PC-9 (cell line): ENCODE results near the gene TMPRSS4. TPM values are rescaled to one million over a fixed set of nuclear protein-coding genes. Genes with fewer than 3 reads are reported as not detected.
A peak's percentile ranks its signal among the peaks of the same experiment; 100 is the strongest.

ENCODE experiments used
- Bru-seq: library from RNA; stranded (reverse); fragments of 400-500 nt; gene quantifications from one replicate; lab custom pipeline; 2021; lab: Mats Ljungman, UMichigan
- BruChase-seq, 2 experiments: library from RNA; stranded (reverse); fragments of 400-500 nt; gene quantifications; one replicate each; lab custom pipeline; 2021; lab: Mats Ljungman, UMichigan
- BruUV-seq: library from RNA; stranded (reverse); fragments of 400-500 nt; replicated peaks from 2 replicates; lab custom pipeline; 2021; lab: Mats Ljungman, UMichigan
- CTCF ChIA-PET: fragments of 300-600 bp; sonication (Branson Sonifier 250); formaldehyde crosslinking; loops from one replicate; lab custom pipeline; 2022; ENCODE audit warnings: antibody characterized with exemption; lab: Charles Lee
- POLR2A ChIA-PET: fragments of 300-600 bp; sonication (Branson Sonifier 250); formaldehyde crosslinking; loops from one replicate; lab custom pipeline; 2022; ENCODE audit warnings: antibody characterized with exemption; ENCODE audit not compliant: unreplicated experiment; lab: Charles Lee
- DNase-seq, 2 experiments: peaks; one replicate each; pipeline versions ENCODE4 v3.0.0 to v3.0.0-alpha.2; 2015 to 2022; ENCODE audit warnings: mixed read lengths in 1 of 2
- H2AFZ ChIP-seq: fragments of 200-600 bp; sonication (generic); 2 replicates; pipeline ENCODE4 v1.8.1; 2017; ENCODE audit warnings: antibody characterized with exemption
- H3F3A ChIP-seq: fragments of 200-600 bp; sonication (generic); 2 replicates; pipeline ENCODE4 v1.8.1; 2017; ENCODE audit warnings: antibody characterized with exemption, mild to moderate bottlenecking, low read depth; ENCODE audit not compliant: insufficient read depth
- H3K27ac ChIP-seq: fragments of 200-600 bp; sonication (generic); 2 replicates; pipeline ENCODE4 v1.6.1; 2016; ENCODE audit warnings: mixed run types
- H3K27me3 ChIP-seq: fragments of 200-600 bp; sonication (generic); 2 replicates; pipeline ENCODE4 v1.6.1; 2016; ENCODE audit warnings: low read depth, mixed run types; ENCODE audit not compliant: insufficient read depth
- H3K36me3 ChIP-seq: fragments of 200-600 bp; sonication (generic); 2 replicates; pipeline ENCODE4 v1.6.1; 2016; ENCODE audit warnings: low read depth, mixed run types
- H3K4me1 ChIP-seq: fragments of 200-600 bp; sonication (generic); replicated peaks from 2 replicates; pipeline ENCODE4 v1.6.1; 2016; ENCODE audit warnings: mixed run types; ENCODE audit not compliant: insufficient read depth
- H3K4me2 ChIP-seq: fragments of 200-600 bp; sonication (generic); 2 replicates; pipeline ENCODE4 v1.6.1; 2017; ENCODE audit warnings: mixed run types
- H3K4me3 ChIP-seq: fragments of 200-600 bp; sonication (generic); 2 replicates; pipeline ENCODE4 v1.6.1; 2016; ENCODE audit warnings: mixed run types
- H3K79me2 ChIP-seq: fragments of 200-600 bp; sonication (generic); 2 replicates; pipeline ENCODE4 v1.6.1; 2017; ENCODE audit warnings: low read depth, mixed run types
- H3K9me2 ChIP-seq: fragments of 200-600 bp; sonication (generic); 2 replicates; pipeline ENCODE4 v1.8.1; 2017; ENCODE audit warnings: mild to moderate bottlenecking; ENCODE audit not compliant: insufficient read depth
- H3K9me3 ChIP-seq: fragments of 200-600 bp; sonication (generic); 2 replicates; pipeline ENCODE4 v1.8.1; 2016; ENCODE audit warnings: low read depth; ENCODE audit not compliant: insufficient read depth
- H4K20me1 ChIP-seq: fragments of 200-600 bp; sonication (generic); 2 replicates; pipeline ENCODE4 v1.8.1; 2017; ENCODE audit not compliant: insufficient read depth
- CTCF ChIP-seq: fragments of 200-600 bp; sonication (generic); conservative IDR thresholded peaks from 2 replicates; pipeline ENCODE4 v1.6.1; 2017; ENCODE audit warnings: mixed run types, antibody characterized with exemption, mild to moderate bottlenecking, moderate library complexity
- EZH2 ChIP-seq: fragments of 200-600 bp; sonication (generic); IDR thresholded peaks from 2 replicates; pipeline ENCODE4 v1.8.0; 2017; ENCODE audit warnings: antibody characterized with exemption, low read depth
- intact Hi-C: fragments of 100-400 bp; cut with micrococcal nuclease; formaldehyde crosslinking; loops from one replicate; pipeline ENCODE4 v1.10.0; 2022; ENCODE audit not compliant: unreplicated experiment
- long read RNA-seq: library from polyadenylated mRNA; stranded (forward); transcript quantifications from one replicate; pipeline ENCODE4 v2.0.0, GENCODE V29; 2022
- total RNA-seq: library from RNA; stranded (reverse); gene quantifications from 2 replicates; pipeline ENCODE4 v1.2.3, GENCODE V29; 2021

The TMPRSS4 gene
- total RNA-seq (18.7 and 27.6 TPM in 2 replicates), Bru-seq, nascent RNA (percentile 56 among the genes with signal in this experiment), BruChase-seq, experiment 1, labeled RNA remaining after a 2-hour chase (percentile 50 among the genes with signal in this experiment), BruChase-seq, experiment 2, labeled RNA remaining after a 6-hour chase (percentile 56 among the genes with signal in this experiment)
- long read RNA-seq, full-length matches to known transcripts = 24 of 39 reads
- long read RNA-seq, partial matches to known transcripts = 6 of 39 reads
- long read RNA-seq, other reads (novel, unspliced or antisense) = 9 of 39 reads

GRCh38 chr11:118076754-118077281 is at the start of gene TMPRSS4:
TSS of gene TMPRSS4 (plus strand) at chr11:118077078. CDS start at chr11:118077303, 225 bp downstream.
- Histone ChIP-seq H3K4me1 (peaks cover 41% of the 10 kb centered on the region), H3K9me3 (peaks cover 11% of the 10 kb centered on the region; the same call in 1 of the 2 replicates), H3K27ac (peak within 1 kb of the TSS; percentile 30), H3K4me2 (peak within 1 kb of the TSS; percentile 63), H3K79me2 (no peaks in the 10 kb centered on the region), H3K4me3 (peak within 1 kb of the TSS; percentile 7; the same call in 1 of the 2 replicates), H3F3A (peaks cover 22% of the 10 kb centered on the region), H4K20me1 (no peaks in the 10 kb centered on the region), H3K27me3 (no peaks in the 10 kb centered on the region), H2AFZ (no peak within 1 kb of the TSS), H3K36me3 (no peaks in the 10 kb centered on the region), H3K9me2 (no peaks in the 10 kb centered on the region)
- intact Hi-C loops = no loop called here
- no TSS peak for BruUV-seq
- DNase-seq = peak; percentile 74 to 99
- no peak for TF ChIP-seq CTCF
- no peak for TF ChIP-seq EZH2
- ChIA-PET POLR2A (no interaction called here), CTCF (no interaction called here)

GRCh38 chr11:118027694-118028093 is 49.2 kb upstream of the TMPRSS4 start:
- CTCF ChIA-PET = interaction anchor here (0.6 kb wide), 1 partner anchor 42 kb away, joined by 5 read pairs; the partner anchor contains the start of gene IL10RA
- POLR2A ChIA-PET = no interaction called here
- H3K27ac ChIP-seq = no peak overlapping the region
- no peaks in the 10 kb centered on the region for H3F3A ChIP-seq
- peak in 1 of 2 experiments; percentile 29 for DNase-seq
- no peaks in the 10 kb centered on the region for H4K20me1 ChIP-seq
- no TSS peak for BruUV-seq
- H3K79me2 ChIP-seq = no peaks in the 10 kb centered on the region
- TF ChIP-seq CTCF = no peak
- no peak for TF ChIP-seq EZH2
- H3K4me3 ChIP-seq = no peak overlapping the region
- H3K9me2 ChIP-seq = no peaks in the 10 kb centered on the region
- H3K27me3 ChIP-seq = peaks cover 43% of the 10 kb centered on the region
- no peak overlapping the region for H2AFZ ChIP-seq
- no peaks in the 10 kb centered on the region for H3K36me3 ChIP-seq
- no peaks in the 10 kb centered on the region for H3K4me1 ChIP-seq
- intact Hi-C loops = no loop called here
- H3K4me2 ChIP-seq = no peak overlapping the region
- H3K9me3 ChIP-seq = no peaks in the 10 kb centered on the region

GRCh38 chr11:118028626-118029025 is 48.3 kb upstream of the TMPRSS4 start:
- H3K4me2 ChIP-seq = no peak overlapping the region
- no peaks in the 10 kb centered on the region for H3K79me2 ChIP-seq
- peaks cover 43% of the 10 kb centered on the region for H3K27me3 ChIP-seq
- no TSS peak for BruUV-seq
- no peaks in the 10 kb centered on the region for H3K36me3 ChIP-seq
- ChIA-PET POLR2A (interaction anchor here (0.6 kb wide), 1 partner anchor 218 kb away, joined by 4 read pairs; no protein-coding TSS in a partner anchor), CTCF (no interaction called here)
- H4K20me1 ChIP-seq = no peaks in the 10 kb centered on the region
- H3K9me3 ChIP-seq = no peaks in the 10 kb centered on the region
- no peaks in the 10 kb centered on the region for H3F3A ChIP-seq
- no peak overlapping the region for H2AFZ ChIP-seq
- no peak overlapping the region for H3K4me3 ChIP-seq
- no peaks in the 10 kb centered on the region for H3K9me2 ChIP-seq
- TF ChIP-seq CTCF (no peak), EZH2 (no peak)
- DNase-seq = no peak
- H3K4me1 ChIP-seq = no peaks in the 10 kb centered on the region
- intact Hi-C loops = no loop called here
- no peak overlapping the region for H3K27ac ChIP-seq
